Duodenal mucosa (tissue), 2 donors: ENCODE data around the gene SERINC5.
"Not testable (repeated sequence)": the region's sequence is repeated elsewhere in the genome, so short reads cannot be mapped to it uniquely, and the experiment has no call there.

Experiments used
- H3K27ac ChIP-seq: one replicate; pipeline ENCODE4 v1.7.0; 2013; ENCODE audit warnings: low read depth, low read length
- H3K27me3 ChIP-seq, 2 donors: one replicate each; pipeline ENCODE4 v1.7.0; 2013; ENCODE audit warnings: low read length in 2 of 2, control low read depth in 1 of 2; ENCODE audit not compliant: insufficient read depth in 2 of 2, control insufficient read depth in 1 of 2
- H3K36me3 ChIP-seq, 2 donors: one replicate each; pipeline ENCODE4 v1.7.0; 2013; ENCODE audit warnings: low read length in 2 of 2, control low read depth in 1 of 2; ENCODE audit not compliant: insufficient read depth in 2 of 2, control insufficient read depth in 1 of 2
- H3K4me1 ChIP-seq, 2 donors: one replicate each; pipeline ENCODE4 v1.7.0; 2013; ENCODE audit warnings: low read length in 2 of 2, control low read depth in 1 of 2; ENCODE audit not compliant: insufficient read depth in 2 of 2, control insufficient read depth in 1 of 2
- H3K4me3 ChIP-seq, 2 donors: one replicate each; pipeline ENCODE4 v1.7.0; 2013; ENCODE audit warnings: low read length in 2 of 2, low read depth in 1 of 2
- H3K9ac ChIP-seq, 2 donors: one replicate each; pipeline ENCODE4 v1.7.0; 2013; ENCODE audit warnings: low read length in 2 of 2, low read depth in 1 of 2
- H3K9me3 ChIP-seq, 2 donors: one replicate each; pipeline ENCODE4 v1.7.0; 2013; ENCODE audit warnings: low read length in 2 of 2, control low read depth in 1 of 2; ENCODE audit not compliant: control insufficient read depth in 1 of 2

Gene SERINC5

DNA sequence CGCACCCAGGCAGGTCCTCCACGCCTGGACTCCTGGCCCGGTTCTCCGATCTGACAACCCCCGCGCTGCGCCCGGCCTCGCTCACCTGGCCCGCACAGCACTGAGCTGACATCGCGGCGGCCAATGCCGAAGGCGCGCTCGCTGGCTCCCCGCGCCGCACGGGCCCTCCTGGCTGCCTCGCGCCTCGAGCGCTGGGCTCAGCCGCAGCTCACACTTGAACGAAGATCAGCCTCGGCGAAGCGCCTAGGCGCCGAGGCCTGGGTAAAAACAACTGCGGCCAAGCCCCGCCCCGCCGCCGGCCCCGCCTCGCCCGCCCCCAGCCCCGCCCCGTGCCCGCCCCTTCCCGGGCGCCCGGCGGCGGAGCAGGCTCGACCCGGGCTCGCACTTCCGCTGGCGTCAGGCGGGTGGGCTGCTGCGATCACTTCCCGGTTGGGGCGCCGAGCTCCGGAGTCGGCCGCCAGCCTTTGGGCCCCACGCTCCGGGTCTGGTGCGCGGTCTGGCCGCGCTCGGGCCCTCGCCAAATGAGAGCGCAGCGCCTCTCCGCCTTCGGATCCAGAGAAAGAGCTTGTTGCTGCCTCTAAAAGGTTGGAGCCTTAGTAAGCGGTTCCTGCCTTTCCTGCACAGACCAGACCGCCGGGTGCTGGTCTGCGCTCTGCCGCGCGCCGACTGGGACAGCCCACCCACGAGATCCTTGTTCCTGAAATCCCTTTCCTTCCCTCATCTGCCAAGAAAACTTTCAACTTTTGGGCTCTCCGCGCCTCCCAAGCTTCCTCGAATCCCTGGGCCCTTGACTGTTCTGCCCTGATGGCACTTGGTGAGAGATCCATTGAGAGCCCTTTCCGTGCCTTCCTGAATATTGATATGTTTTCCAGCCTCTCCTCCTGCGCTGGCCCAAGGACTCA is at the start of gene SERINC5:
Gene SERINC5 (minus strand): TSS at position 238 of the 902 bp plus-strand sequence. CDS start 126 bp downstream, at position 112.
- peaks cover 44 to 45% of the 10 kb centered on the region in 2 donors for H3K4me1 ChIP-seq
- no peaks in the 10 kb centered on the region for H3K36me3 ChIP-seq
- peak within 1 kb of the TSS; percentile 97 to 99 for H3K9ac ChIP-seq
- peak within 1 kb of the TSS; percentile 90 to 93 for H3K4me3 ChIP-seq
- H3K27me3 ChIP-seq: no peaks in the 10 kb centered on the region
- H3K9me3 ChIP-seq: no peaks in the 10 kb centered on the region
- peak within 1 kb of the TSS; percentile 97 for H3K27ac ChIP-seq

DNA sequence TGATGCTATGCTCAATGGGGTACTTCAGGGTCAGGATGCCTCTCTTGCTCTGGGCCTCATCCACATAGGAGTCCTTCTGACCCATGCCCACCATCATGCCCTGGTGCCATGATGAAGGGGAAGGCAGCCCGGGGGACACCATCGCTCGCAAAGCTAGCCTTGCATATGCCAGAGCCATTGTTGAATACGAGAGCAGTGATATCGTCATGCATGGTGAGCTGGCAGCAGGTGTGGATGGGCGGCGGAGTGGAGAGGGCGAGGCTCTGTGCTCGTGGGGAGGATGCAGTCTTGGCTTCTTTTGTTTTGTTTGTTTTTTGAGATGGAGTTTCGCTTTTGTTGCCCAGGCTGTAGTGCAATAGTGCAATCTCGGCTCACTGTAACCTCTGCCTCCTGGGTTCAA is 46.8 kb upstream of the SERINC5 start:
- Histone ChIP-seq H3K4me3 (no peak overlapping the region), H3K27ac (no peak overlapping the region), H3K9ac (no peak overlapping the region), H3K36me3 (no peaks in the 10 kb centered on the region), H3K9me3 (no peaks in the 10 kb centered on the region), H3K27me3 (no peaks in the 10 kb centered on the region), H3K4me1 (no peaks in the 10 kb centered on the region)

DNA sequence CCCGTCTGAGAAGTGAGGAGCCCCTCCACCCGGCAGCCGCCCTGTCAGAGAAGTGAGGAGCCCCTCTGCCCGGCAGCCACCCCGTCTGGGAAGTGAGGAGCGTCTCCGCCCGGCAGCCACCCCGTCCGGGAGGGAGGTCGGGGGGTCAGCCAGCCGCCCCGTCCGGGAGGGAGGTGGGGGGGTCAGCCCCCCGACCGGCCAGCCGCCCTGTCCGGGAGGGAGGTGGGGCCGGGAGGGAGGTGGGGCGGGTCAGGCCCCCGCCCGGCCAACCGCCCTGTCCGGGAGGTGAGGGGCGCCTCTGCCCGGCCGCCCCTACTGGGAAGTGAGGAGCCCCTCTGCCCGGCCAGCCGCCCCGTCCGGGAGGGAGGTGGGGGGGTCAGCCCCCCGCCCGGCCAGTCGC is 45.5 kb upstream of the SERINC5 start:
- H3K9ac ChIP-seq, H3K4me3 ChIP-seq: not testable (repeated sequence)

DNA sequence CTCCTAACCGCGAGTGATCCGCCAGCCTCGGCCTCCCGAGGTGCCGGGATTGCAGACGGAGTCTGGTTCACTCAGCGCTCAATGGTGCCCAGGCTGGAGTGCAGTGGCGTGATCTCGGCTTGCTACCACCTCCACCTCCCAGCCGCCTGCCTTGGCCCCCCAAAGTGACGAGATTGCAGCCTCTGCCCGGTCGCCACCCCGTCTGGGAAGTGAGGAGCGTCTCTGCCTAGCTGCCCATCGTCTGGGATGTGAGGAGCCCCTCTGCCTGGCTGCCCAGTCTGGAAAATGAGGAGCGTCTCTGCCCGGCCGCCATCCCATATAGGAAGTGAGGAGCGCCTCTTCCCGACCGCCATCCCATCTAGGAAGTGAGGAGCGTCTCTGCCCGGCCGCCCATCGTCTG is 44.9 kb upstream of the SERINC5 start:
- H3K9ac ChIP-seq, H3K4me3 ChIP-seq, H3K36me3 ChIP-seq, H3K4me1 ChIP-seq, H3K9me3 ChIP-seq, H3K27ac ChIP-seq, H3K27me3 ChIP-seq: not testable (repeated sequence)

More for the DNA sequence above, 45.5 kb upstream of the SERINC5 start:
- H3K9me3 ChIP-seq, H3K36me3 ChIP-seq, H3K27ac ChIP-seq, H3K4me1 ChIP-seq, H3K27me3 ChIP-seq: not testable (repeated sequence)

- Histone ChIP-seq H3K4me3 (no peak overlapping the region), H3K27me3 (no peaks in the 10 kb centered on the region), H3K4me1 (no peaks in the 10 kb centered on the region), H3K27ac (no peak overlapping the region), H3K36me3 (no peaks in the 10 kb centered on the region), H3K9ac (no peak overlapping the region), H3K9me3 (no peaks in the 10 kb centered on the region)
Measured at GRCh38 chr5:80300125-80300524, 44.3 kb upstream of the SERINC5 start.

- Histone ChIP-seq H3K36me3 (no peaks in the 10 kb centered on the region), H3K9ac (no peak overlapping the region), H3K9me3 (no peaks in the 10 kb centered on the region), H3K4me1 (no peaks in the 10 kb centered on the region), H3K4me3 (no peak overlapping the region), H3K27ac (no peak overlapping the region), H3K27me3 (no peaks in the 10 kb centered on the region)
Measured at GRCh38 chr5:80299601-80300000, 43.8 kb upstream of the SERINC5 start.

DNA sequence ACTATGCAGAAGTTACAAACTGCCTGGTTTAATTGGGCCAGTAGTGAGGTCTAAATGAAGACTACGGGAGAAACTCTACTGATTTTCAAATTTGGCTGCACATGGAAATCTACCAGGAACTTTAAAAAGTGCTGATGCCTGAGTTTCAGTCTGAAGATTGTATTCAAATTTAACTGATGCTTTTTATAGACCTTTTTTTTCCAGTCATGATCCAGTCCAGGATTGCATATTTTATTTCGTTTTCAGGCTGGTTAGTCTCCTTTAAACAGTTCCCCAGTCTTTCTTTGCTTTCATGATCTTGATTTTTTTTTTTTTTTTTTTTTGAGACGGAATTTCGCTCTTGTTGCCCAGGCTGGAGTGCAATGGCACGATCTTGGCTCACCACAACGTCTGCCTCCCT is 40.3 kb upstream of the SERINC5 start:
- Histone ChIP-seq H3K4me3 (no peak overlapping the region), H3K27ac (no peak overlapping the region), H3K27me3 (no peaks in the 10 kb centered on the region), H3K9me3 (no peaks in the 10 kb centered on the region), H3K36me3 (no peaks in the 10 kb centered on the region), H3K9ac (no peak overlapping the region), H3K4me1 (no peaks in the 10 kb centered on the region)

DNA sequence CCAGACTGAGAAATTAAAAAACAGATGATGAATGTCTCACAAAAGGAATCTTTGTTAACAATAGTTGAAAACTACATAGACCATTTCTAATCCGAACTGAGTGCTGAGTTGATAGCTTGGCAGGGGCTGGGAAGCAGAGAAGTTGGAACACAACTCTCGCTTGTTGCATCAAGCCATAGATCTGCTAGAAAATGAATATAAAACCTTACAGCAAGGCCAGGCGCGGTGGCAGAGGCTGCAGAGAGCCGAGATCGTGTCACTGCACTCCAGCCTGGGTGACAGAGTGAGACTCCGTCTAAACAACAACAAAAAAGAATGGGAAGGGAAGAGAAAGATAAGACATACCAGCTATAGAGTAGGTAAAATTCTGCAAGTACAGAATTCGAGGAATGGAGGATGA is 35.9 kb upstream of the SERINC5 start:
- H3K27me3 ChIP-seq: no peaks in the 10 kb centered on the region
- no peaks in the 10 kb centered on the region for H3K9me3 ChIP-seq
- H3K36me3 ChIP-seq: no peaks in the 10 kb centered on the region
- H3K4me1 ChIP-seq: no peaks in the 10 kb centered on the region
- no peak overlapping the region for H3K4me3 ChIP-seq
- no peak overlapping the region for H3K9ac ChIP-seq
- no peak overlapping the region for H3K27ac ChIP-seq

DNA sequence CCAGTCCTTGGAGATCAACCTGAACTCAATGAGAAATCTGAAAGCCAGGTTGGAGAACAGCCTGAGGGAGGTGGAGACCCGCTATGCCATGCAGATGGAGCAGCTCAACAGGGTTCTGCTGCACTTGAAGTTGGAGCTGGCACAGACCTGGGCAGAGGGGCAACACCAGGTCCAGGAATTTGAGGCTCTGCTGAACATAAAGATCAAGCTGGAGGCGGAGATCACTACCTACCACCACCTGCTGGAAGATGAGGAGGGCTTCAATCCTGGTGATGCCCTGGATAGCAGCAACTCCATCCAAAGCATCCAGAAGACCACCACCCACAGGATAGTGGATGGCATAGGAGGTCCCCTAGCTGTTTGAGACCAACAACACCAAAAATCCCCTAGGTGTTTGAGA is 33.5 kb upstream of the SERINC5 start:
- no peak overlapping the region for H3K27ac ChIP-seq
- H3K4me1 ChIP-seq: no peaks in the 10 kb centered on the region
- H3K9ac ChIP-seq: no peak overlapping the region
- no peak overlapping the region for H3K4me3 ChIP-seq
- no peaks in the 10 kb centered on the region for H3K9me3 ChIP-seq
- no peaks in the 10 kb centered on the region for H3K27me3 ChIP-seq
- no peaks in the 10 kb centered on the region for H3K36me3 ChIP-seq

DNA sequence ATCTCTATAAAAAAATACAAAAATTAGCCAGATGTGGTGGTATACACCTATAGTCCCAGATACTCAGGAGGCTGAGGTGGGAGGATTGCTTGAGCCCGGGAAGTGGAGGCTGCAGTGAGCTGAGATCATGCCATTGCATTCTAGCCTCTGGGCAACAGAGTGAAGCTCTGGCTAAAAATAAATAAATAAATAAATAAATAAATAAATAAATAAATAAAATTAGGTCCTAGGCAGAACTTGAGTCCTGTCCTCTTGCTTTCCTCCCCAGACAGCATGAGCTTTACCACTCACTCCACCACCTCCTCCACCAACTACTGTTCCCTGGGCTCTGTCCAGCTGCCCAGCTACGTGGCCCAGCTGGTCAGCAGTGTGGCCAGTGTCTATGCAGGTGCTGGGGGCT is 32.3 kb upstream of the SERINC5 start:
- no peaks in the 10 kb centered on the region for H3K4me1 ChIP-seq
- H3K9ac ChIP-seq: no peak overlapping the region
- H3K27ac ChIP-seq: no peak overlapping the region
- no peaks in the 10 kb centered on the region for H3K27me3 ChIP-seq
- H3K4me3 ChIP-seq: no peak overlapping the region
- no peaks in the 10 kb centered on the region for H3K36me3 ChIP-seq
- no peaks in the 10 kb centered on the region for H3K9me3 ChIP-seq
